IMR-90 (cell line): ENCODE data around the gene SHE. TPM values are rescaled to one million over a fixed set of nuclear protein-coding genes. Genes with fewer than 3 reads are reported as not detected.

Experiments
- ATAC-seq: fragments of 200-7000 bp; cut with Tn5 transposase; 2 replicates; pipeline ENCODE4 v1.9.1; 2020; ENCODE audit warnings: low read depth, mild to moderate bottlenecking, moderate library complexity
- BruUV-seq: library from RNA; stranded (reverse); fragments of 400-500 nt; replicated peaks from 2 replicates; lab custom pipeline; 2021; lab: Mats Ljungman, UMichigan
- CTCF ChIA-PET: fragments of 300-600 bp; formaldehyde crosslinking; extraction: SDS; loops from one replicate; lab custom pipeline; 2021; ENCODE audit warnings: antibody characterized with exemption; lab: Yijun Ruan, JAX
- POLR2A ChIA-PET: fragments of 300-600 bp; sonication (Branson Sonifier 250); formaldehyde crosslinking; loops from one replicate; lab custom pipeline; 2022; ENCODE audit warnings: antibody characterized with exemption; ENCODE audit not compliant: unreplicated experiment; lab: Charles Lee
- DNase-seq: peaks from one replicate; pipeline ENCODE4 v3.0.0; 2013
- H2AFZ ChIP-seq: replicated peaks from 2 replicates; pipeline ENCODE3; 2013; ENCODE audit warnings: low read length, mild to moderate bottlenecking; ENCODE audit not compliant: poor library complexity
- H2AK5ac ChIP-seq: 2 replicates; pipeline ENCODE4 v1.6.1; 2013; ENCODE audit warnings: low read depth, low read length, inconsistent platforms
- H2AK9ac ChIP-seq: replicated peaks from 2 replicates; pipeline ENCODE3; 2013; ENCODE audit warnings: mild to moderate bottlenecking, low read depth, low read length, moderate library complexity; ENCODE audit not compliant: poor library complexity
- H2BK120ac ChIP-seq: 2 replicates; pipeline ENCODE4 v1.6.1; 2013; ENCODE audit warnings: low read depth, low read length, inconsistent platforms
- H2BK15ac ChIP-seq: 3 replicates; pipeline ENCODE4 v1.6.1; 2013; ENCODE audit warnings: low read depth, low read length, inconsistent platforms
- H2BK20ac ChIP-seq: 2 replicates; pipeline ENCODE4 v1.6.1; 2013; ENCODE audit warnings: low read depth, mild to moderate bottlenecking, inconsistent platforms, low read length, moderate library complexity
- H2BK5ac ChIP-seq: 2 replicates; pipeline ENCODE4 v1.6.1; 2013; ENCODE audit warnings: mild to moderate bottlenecking, low read depth, low read length, inconsistent platforms; ENCODE audit not compliant: poor library complexity, severe bottlenecking
- H3K14ac ChIP-seq: replicated peaks from 2 replicates; pipeline ENCODE4 v1.6.1; 2013; ENCODE audit warnings: low read depth, low read length, inconsistent platforms
- H3K18ac ChIP-seq: 2 replicates; pipeline ENCODE4 v1.6.1; 2013; ENCODE audit warnings: low read depth, low read length, control low read depth
- H3K23ac ChIP-seq: 2 replicates; pipeline ENCODE4 v1.6.1; 2013; ENCODE audit warnings: low read depth, low read length, inconsistent platforms
- H3K27ac ChIP-seq: 2 replicates; pipeline ENCODE4 v1.5.1; 2013; ENCODE audit warnings: mild to moderate bottlenecking, control low read depth, low read length; ENCODE audit not compliant: insufficient read depth
- H3K27me3 ChIP-seq: 2 replicates; pipeline ENCODE4 v1.6.1; 2013; ENCODE audit warnings: low read length; ENCODE audit not compliant: control insufficient read depth, insufficient read depth
- H3K36me3 ChIP-seq: 2 replicates; pipeline ENCODE4 v1.6.1; 2013; ENCODE audit warnings: low read length, mixed read lengths; ENCODE audit not compliant: control insufficient read depth, insufficient read depth
- H3K4ac ChIP-seq: 2 replicates; pipeline ENCODE4 v1.6.1; 2013; ENCODE audit warnings: low read depth, low read length, inconsistent platforms
- H3K4me1 ChIP-seq: 2 replicates; pipeline ENCODE4 v1.6.1; 2013; ENCODE audit warnings: low read length, mixed read lengths; ENCODE audit not compliant: control insufficient read depth, insufficient read depth
- H3K4me2 ChIP-seq: 2 replicates; pipeline ENCODE4 v1.6.1; 2013; ENCODE audit warnings: low read depth, mild to moderate bottlenecking, control low read depth, low read length, moderate library complexity
- H3K4me3 ChIP-seq: 2 replicates; pipeline ENCODE4 v1.5.1; 2013; ENCODE audit warnings: low read depth, mild to moderate bottlenecking, control low read depth, low read length, moderate library complexity; ENCODE audit not compliant: insufficient read depth
- H3K56ac ChIP-seq: 2 replicates; pipeline ENCODE4 v1.6.1; 2013; ENCODE audit warnings: low read length, inconsistent platforms; ENCODE audit not compliant: insufficient read depth; ENCODE audit errors: extremely low read depth
- H3K79me1 ChIP-seq, 2 experiments: 2 replicates each; pipeline ENCODE4 v1.6.1; 2013; ENCODE audit warnings: low read length in 2 of 2, inconsistent platforms in 1 of 2, low read depth in 1 of 2
- H3K9ac ChIP-seq: 2 replicates; pipeline ENCODE4 v1.6.1; 2013; ENCODE audit warnings: low read depth, low read length, control low read depth
- H3K9me1 ChIP-seq: 2 replicates; pipeline ENCODE4 v1.6.1; 2013; ENCODE audit warnings: low read length, inconsistent platforms; ENCODE audit not compliant: insufficient read depth
- H3K9me3 ChIP-seq: 2 replicates; pipeline ENCODE4 v1.6.1; 2013; ENCODE audit warnings: low read length; ENCODE audit not compliant: control insufficient read depth, insufficient read depth
- H4K20me1 ChIP-seq: 2 replicates; pipeline ENCODE4 v1.6.1; 2013; ENCODE audit warnings: low read length, inconsistent platforms; ENCODE audit not compliant: insufficient read depth
- H4K5ac ChIP-seq: 2 replicates; pipeline ENCODE4 v1.6.1; 2013; ENCODE audit warnings: mild to moderate bottlenecking, low read depth, low read length, control low read depth
- H4K8ac ChIP-seq, 2 experiments: 2 replicates each; pipeline ENCODE4 v1.6.1; 2013; ENCODE audit warnings: low read depth in 2 of 2, low read length in 2 of 2, control low read depth in 1 of 2, inconsistent platforms in 1 of 2
- H4K91ac ChIP-seq: 2 replicates; pipeline ENCODE4 v1.6.1; 2013; ENCODE audit warnings: low read depth, low read length, inconsistent platforms; ENCODE audit not compliant: insufficient read depth
- BHLHE40 ChIP-seq: fragments of 150-350 bp; IDR thresholded peaks from 2 replicates; pipeline ENCODE4 v1.6.1; 2016; ENCODE audit warnings: mild to moderate bottlenecking, low read depth, low read length
- CHD1 ChIP-seq: IDR thresholded peaks from 2 replicates; pipeline ENCODE4 v1.6.1; 2012; ENCODE audit warnings: low read depth, low read length, improper control_type of control experiment
- CTCF ChIP-seq: conservative IDR thresholded peaks from 2 replicates; pipeline ENCODE4 v1.5.1; 2012; ENCODE audit warnings: mild to moderate bottlenecking, low read depth, low read length, improper control_type of control experiment
- ELK1 ChIP-seq: fragments of 150-350 bp; IDR thresholded peaks from 2 replicates; pipeline ENCODE4 v1.6.1; 2016; ENCODE audit warnings: low read depth, mild to moderate bottlenecking, low read length, moderate library complexity, borderline replicate concordance
- NFE2L2 ChIP-seq: fragments of 150-350 bp; IDR thresholded peaks from 2 replicates; pipeline ENCODE4 v1.6.1; 2016; ENCODE audit warnings: low read depth, mild to moderate bottlenecking, low read length
- SMC3 ChIP-seq: fragments of 150-350 bp; IDR thresholded peaks from 2 replicates; pipeline ENCODE4 v1.6.1; 2016; ENCODE audit warnings: low read depth, mild to moderate bottlenecking, antibody characterized with exemption, low read length, moderate library complexity
- USF2 ChIP-seq: fragments of 150-350 bp; IDR thresholded peaks from 2 replicates; pipeline ENCODE4 v1.6.1; 2017; ENCODE audit warnings: mild to moderate bottlenecking, antibody characterized with exemption, low read length, low read depth
- WGBS, 2 experiments: methylation state at CpG; one replicate each; pipeline versions ENCODE4 v1.1.5 to v1.1.7; 2013; ENCODE audit warnings: missing lambda C conversion rate in 2 of 2; ENCODE audit not compliant: insufficient read length in 1 of 2; ENCODE audit errors: extremely low coverage in 2 of 2; 5-methylcytosine and 5-hydroxymethylcytosine counted together
- dilution Hi-C: fragments of 300-500 bp; cut with HindIII; formaldehyde crosslinking; loops from one replicate; pipeline ENCODE4 v1.14.3; 2018; ENCODE audit warnings: low sequenced_read_pairs; ENCODE audit not compliant: unreplicated experiment
- in situ Hi-C: fragments of 300-500 bp; cut with MboI; formaldehyde crosslinking; loops from 3 replicates; pipeline ENCODE4 v1.14.3; 2019; ENCODE audit warnings: low sequenced_read_pairs, inconsistent platforms, mixed read lengths
- intact Hi-C: fragments of 100-400 bp; cut with micrococcal nuclease; formaldehyde crosslinking; loops from 2 replicates; pipeline ENCODE4 v1.10.0; 2022
- polyA plus RNA-seq, 3 experiments: library from polyadenylated mRNA; depleted of rRNA; stranded (reverse); fragments of >200 nt; gene quantifications; 2 replicates each; pipeline ENCODE4 v1.2.3, GENCODE V29; 2012; ENCODE audit warnings: low replicate concordance in 1 of 3
- total RNA-seq: library from RNA; depleted of rRNA; stranded (reverse); fragments of >200 nt; gene quantifications from 2 replicates; pipeline ENCODE4 v1.2.3, GENCODE V29; 2012

Gene SHE
- total and polyA plus RNA-seq, 2 of the 4 experiments (the other 2 are of a cell fraction) = not detected

GRCh38 chr1:154434346-154435085 lies 67.7 kb downstream of the SHE start:
- no peak overlapping the region for H3K14ac ChIP-seq
- H2BK15ac ChIP-seq = no peak overlapping the region; the same call in 2 of the 3 replicates
- no peak overlapping the region for H2BK120ac ChIP-seq
- no peak for ATAC-seq
- H3K36me3 ChIP-seq = peaks cover 43% of the 10 kb centered on the region
- H2AK5ac ChIP-seq = no peak overlapping the region
- H3K27me3 ChIP-seq = peaks cover 9% of the 10 kb centered on the region; the same call in 1 of the 2 replicates
- H3K4me2 ChIP-seq = no peak overlapping the region
- no peak overlapping the region for H3K9ac ChIP-seq
- H3K56ac ChIP-seq = no peak overlapping the region
- no peak overlapping the region for H2BK5ac ChIP-seq
- no peak overlapping the region for H2AFZ ChIP-seq
- no peak for DNase-seq
- BruUV-seq = no TSS peak
- in situ Hi-C loops (no loop called here), dilution Hi-C loops (no loop called here), intact Hi-C loops (no loop called here)
- no peak overlapping the region for H3K18ac ChIP-seq
- no peak overlapping the region for H3K27ac ChIP-seq
- peaks cover 19% of the 10 kb centered on the region for H3K9me1 ChIP-seq
- TF ChIP-seq CHD1 (no peak), NFE2L2 (no peak), CTCF (no peak), BHLHE40 (no peak), USF2 (no peak), SMC3 (no peak), ELK1 (no peak)
- 81% methylated on average over 3 of the region's 18 CpGs; no CpG with 5 or more reads in 1 of the 2 experiments for WGBS, 2 experiments
- no peaks in the 10 kb centered on the region for H3K9me3 ChIP-seq
- no peak overlapping the region for H3K4ac ChIP-seq
- H4K20me1 ChIP-seq = peaks cover 27% of the 10 kb centered on the region
- no peak overlapping the region for H4K91ac ChIP-seq
- H3K23ac ChIP-seq = no peak overlapping the region
- H4K8ac ChIP-seq = no peak overlapping the region
- ChIA-PET POLR2A (no interaction called here), CTCF (no interaction called here)
- no peak overlapping the region for H3K4me3 ChIP-seq
- H2BK20ac ChIP-seq = no peak overlapping the region
- peaks cover 20% of the 10 kb centered on the region for H3K4me1 ChIP-seq
- no peaks in the 10 kb centered on the region; a peak in 1 of 4 replicates for H3K79me1 ChIP-seq
- no peak overlapping the region for H2AK9ac ChIP-seq
- H4K5ac ChIP-seq = no peak overlapping the region
